Endodermal cell (in vitro differentiated cells): ENCODE measurements around the gene MAPK8. TPM values are rescaled to one million over a fixed set of nuclear protein-coding genes. Genes with fewer than 3 reads are reported as not detected.

Experiments used
- DNase-seq: peaks from one replicate; pipeline ENCODE4 v3.0.0-alpha.2; 2017
- H3K27ac ChIP-seq: 2 replicates; pipeline ENCODE4 v1.5.1; 2013; ENCODE audit warnings: mild to moderate bottlenecking, low read depth, low read length, moderate library complexity
- H3K27me3 ChIP-seq: 2 replicates; pipeline ENCODE4 v1.6.1; 2013; ENCODE audit warnings: mild to moderate bottlenecking, low read length, moderate library complexity; ENCODE audit not compliant: insufficient read depth, control insufficient read depth, poor library complexity, severe bottlenecking
- H3K36me3 ChIP-seq: 2 replicates; pipeline ENCODE4 v1.7.0; 2013; ENCODE audit warnings: mild to moderate bottlenecking, low read length, moderate library complexity; ENCODE audit not compliant: control insufficient read depth, insufficient read depth
- H3K4me1 ChIP-seq: one replicate; pipeline ENCODE4 v1.7.0; 2013; ENCODE audit warnings: low read length; ENCODE audit not compliant: control insufficient read depth, insufficient read depth
- H3K4me3 ChIP-seq: 2 replicates; pipeline ENCODE4 v1.5.1; 2013; ENCODE audit warnings: mild to moderate bottlenecking, low read length, moderate library complexity
- H3K9ac ChIP-seq: 2 replicates; pipeline ENCODE4 v1.6.1; 2013; ENCODE audit warnings: mild to moderate bottlenecking, low read length, moderate library complexity; ENCODE audit not compliant: poor library complexity, severe bottlenecking; ENCODE audit errors: extremely low read depth
- H3K9me3 ChIP-seq: 2 replicates; pipeline ENCODE4 v1.6.1; 2013; ENCODE audit warnings: mild to moderate bottlenecking, low read length, moderate library complexity; ENCODE audit not compliant: control insufficient read depth
- H3K27ac Mint-ChIP-seq: 2 replicates; pipeline ENCODE4 v1.8.0; 2020; ENCODE audit warnings: mixed read lengths
- H3K27me3 Mint-ChIP-seq: 2 replicates; pipeline ENCODE4 v1.8.0; 2021; ENCODE audit warnings: mild to moderate bottlenecking, mixed read lengths; ENCODE audit not compliant: insufficient read depth
- H3K36me3 Mint-ChIP-seq: 2 replicates; pipeline ENCODE4 v1.8.0; 2020; ENCODE audit warnings: low read depth, mixed read lengths
- H3K4me1 Mint-ChIP-seq: 2 replicates; pipeline ENCODE4 v1.8.0; 2020; ENCODE audit warnings: mixed read lengths
- H3K4me3 Mint-ChIP-seq: 2 replicates; pipeline ENCODE4 v1.8.0; 2020; ENCODE audit warnings: mild to moderate bottlenecking, moderate library complexity, mixed read lengths
- H3K9me3 Mint-ChIP-seq: 2 replicates; pipeline ENCODE4 v1.8.0; 2020; ENCODE audit warnings: mild to moderate bottlenecking, mixed read lengths
- CTCF ChIP-seq: fragments of 200-600 bp; sonication (generic); conservative IDR thresholded peaks from 2 replicates; pipeline ENCODE4 v1.5.0; 2021; ENCODE audit warnings: antibody characterized with exemption, mild to moderate bottlenecking
- WGBS, 2 experiments: methylation state at CpG; one replicate each; pipeline versions ENCODE4 v1.1.5 to v1.1.7; 2013; ENCODE audit warnings: missing lambda C conversion rate in 2 of 2, mixed read lengths in 1 of 2; ENCODE audit not compliant: insufficient coverage in 1 of 2, insufficient read length in 1 of 2; 5-methylcytosine and 5-hydroxymethylcytosine counted together
- total RNA-seq, 2 donors: library from RNA; stranded (reverse); fragmentation: NEBNext Ultra II Directional in 1 of 2; extraction: Animal tissue kit (Norgen Biotek cat#: 25700) in 1 of 2; gene quantifications; 2 replicates in 1 of 2; 3 replicates in 1 of 2; pipeline ENCODE4 v1.2.1, GENCODE V29; 2021

Gene MAPK8
- total RNA-seq, 2 donors from 2014 or later = 84.2 to 146 TPM

DNA sequence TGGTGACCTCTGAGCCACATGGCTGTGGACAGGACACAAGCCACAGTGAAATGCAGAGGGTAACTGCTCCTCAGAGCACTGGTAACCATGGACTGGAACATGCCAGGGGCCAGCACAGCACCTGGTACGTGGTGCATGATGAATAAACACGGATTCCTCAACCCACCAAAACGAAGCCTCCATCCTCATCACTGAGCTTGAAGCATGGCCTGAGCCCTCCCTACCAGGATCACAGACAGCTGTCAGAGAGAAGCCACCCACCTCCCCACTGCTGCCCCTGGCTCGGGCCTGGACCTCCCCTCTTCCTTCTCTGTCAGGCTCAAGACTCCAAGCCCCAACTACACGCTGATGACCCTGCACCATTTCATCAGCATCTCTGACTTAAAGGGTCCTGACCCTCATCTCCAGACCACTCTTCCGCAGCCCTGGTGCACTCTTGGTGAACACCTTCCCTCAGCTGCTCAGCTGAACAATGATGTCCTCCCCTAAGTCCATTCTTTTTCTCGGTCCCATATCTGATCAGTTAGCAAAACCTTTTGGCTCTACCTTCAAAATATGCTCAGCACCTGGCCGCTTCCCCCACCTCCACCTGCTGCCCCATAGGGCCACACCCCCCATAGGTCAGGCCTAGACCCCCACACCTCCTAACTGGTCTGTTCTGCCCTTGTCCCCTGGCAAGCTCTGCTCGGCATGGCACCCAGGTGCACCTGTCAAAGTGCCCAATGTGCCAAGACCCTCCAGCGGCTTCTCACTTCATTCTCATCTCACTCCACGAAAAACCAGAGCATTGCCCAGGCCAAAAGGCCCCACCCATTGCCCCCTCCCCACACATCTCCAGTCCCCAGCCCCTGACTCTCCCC, 141.1 kb downstream of the MAPK8 start:
- peaks cover 20% of the 10 kb centered on the region for H3K4me1 ChIP-seq
- Mint-ChIP-seq H3K4me3 (no peak overlapping the region), H3K27ac (no peak overlapping the region), H3K4me1 (peaks cover 34% of the 10 kb centered on the region), H3K36me3 (peaks cover 21% of the 10 kb centered on the region), H3K27me3 (peaks cover 43% of the 10 kb centered on the region), H3K9me3 (no peaks in the 10 kb centered on the region)
- no peaks in the 10 kb centered on the region for H3K36me3 ChIP-seq
- TF ChIP-seq CTCF = no peak
- DNase-seq = no peak
- H3K9me3 ChIP-seq = no peaks in the 10 kb centered on the region
- H3K27ac ChIP-seq = no peak overlapping the region
- H3K4me3 ChIP-seq = no peak overlapping the region
- H3K27me3 ChIP-seq = peaks cover 12% of the 10 kb centered on the region
- 89 to 98% methylated on average over 4 to 11 of the region's 11 CpGs for WGBS, 2 experiments
- H3K9ac ChIP-seq = no peak overlapping the region

DNA sequence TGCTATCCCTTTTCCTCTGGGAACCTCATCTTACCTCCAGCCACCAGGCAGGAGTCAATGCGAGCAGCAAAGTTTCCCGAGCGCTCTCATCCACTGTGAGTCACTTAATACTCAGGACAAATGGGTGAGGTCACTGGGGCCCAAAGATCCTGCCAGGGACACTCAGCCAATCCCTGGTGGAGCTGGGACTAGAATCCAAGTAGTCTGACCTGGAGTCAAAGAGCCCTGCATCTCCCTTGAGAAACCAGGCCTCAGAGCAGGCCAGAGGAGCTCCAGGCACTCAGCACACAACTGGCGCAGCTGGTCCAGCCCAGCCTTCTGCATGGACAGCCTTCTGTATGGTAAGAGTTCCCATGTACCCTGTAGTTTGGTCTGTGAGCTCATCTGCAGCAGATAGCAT, 142.3 kb downstream of the MAPK8 start:
- H3K4me1 Mint-ChIP-seq = peaks cover 33% of the 10 kb centered on the region
- WGBS, 2 experiments = 90 to 94% methylated on average over 4 of the region's 4 CpGs
- H3K4me3 Mint-ChIP-seq = no peak overlapping the region
- peaks cover 12% of the 10 kb centered on the region for H3K27me3 ChIP-seq
- no peak for DNase-seq
- H3K27ac ChIP-seq = no peak overlapping the region
- peaks cover 26% of the 10 kb centered on the region for H3K36me3 Mint-ChIP-seq
- no peak overlapping the region for H3K4me3 ChIP-seq
- H3K27ac Mint-ChIP-seq = no peak overlapping the region
- H3K27me3 Mint-ChIP-seq = peaks cover 35% of the 10 kb centered on the region
- no peaks in the 10 kb centered on the region for H3K9me3 ChIP-seq
- no peak for TF ChIP-seq CTCF
- no peaks in the 10 kb centered on the region for H3K36me3 ChIP-seq
- no peak overlapping the region for H3K9ac ChIP-seq
- peaks cover 26% of the 10 kb centered on the region for H3K4me1 ChIP-seq
- H3K9me3 Mint-ChIP-seq = no peaks in the 10 kb centered on the region

GRCh38 chr10:48449501-48450232, 143.2 kb downstream of the MAPK8 start:
- H3K27ac Mint-ChIP-seq = no peak overlapping the region
- Histone ChIP-seq H3K9ac (no peak overlapping the region), H3K27me3 (peaks cover 12% of the 10 kb centered on the region), H3K9me3 (no peaks in the 10 kb centered on the region), H3K4me1 (peaks cover 26% of the 10 kb centered on the region), H3K4me3 (no peak overlapping the region), H3K36me3 (no peaks in the 10 kb centered on the region), H3K27ac (no peak overlapping the region)
- H3K27me3 Mint-ChIP-seq = peaks cover 35% of the 10 kb centered on the region
- peaks cover 32% of the 10 kb centered on the region for H3K4me1 Mint-ChIP-seq
- 89 to 95% methylated on average over 13 to 19 of the region's 19 CpGs for WGBS, 2 experiments
- no peak for DNase-seq
- no peak for TF ChIP-seq CTCF
- H3K36me3 Mint-ChIP-seq = peaks cover 26% of the 10 kb centered on the region
- no peaks in the 10 kb centered on the region for H3K9me3 Mint-ChIP-seq
- no peak overlapping the region for H3K4me3 Mint-ChIP-seq
